ENCODE measurements around the gene IMMP2L. TPM values are rescaled to one million over a fixed set of nuclear protein-coding genes. Genes with fewer than 3 reads are reported as not detected.

Gene IMMP2L
- total and polyA plus RNA-seq, 2 donors (not counting 3 experiments of a cell fraction or from before 2014, with no cell fraction given): 9.9 to 11.8 TPM

- FAIRE-seq (no peak), DNase-seq (ENCODE audit: low read depth, low spot score) (no peak)
- Histone ChIP-seq H4K20me1 (replicated peaks; ENCODE audit: control insufficient read depth, extremely low read depth, insufficient read depth, low read length) (no peaks in the 10 kb centered on the region), H3K9ac (replicated peaks; ENCODE audit: extremely low read depth, insufficient read depth, low read length) (no peak overlapping the region), H3K27me3 (ENCODE audit: control insufficient read depth in 2 of 2, insufficient read depth in 2 of 2, low read length in 2 of 2) (no peaks in the 10 kb centered on the region), H3K9me1 (replicated peaks; ENCODE audit: control insufficient read depth, extremely low read depth, insufficient read depth, low read length) (no peaks in the 10 kb centered on the region), H3K4me2 (ENCODE audit: insufficient read depth, low read length) (no peak overlapping the region), H3K36me3 (ENCODE audit: control insufficient read depth in 2 of 2, extremely low read depth in 1 of 2, insufficient read depth in 2 of 2, low read length in 2 of 2) (no peaks in the 10 kb centered on the region), H3K4me1 (ENCODE audit: control insufficient read depth, extremely low read depth, insufficient read depth, low read length) (no peaks in the 10 kb centered on the region), H2AFZ (ENCODE audit: low read depth, low read length) (no peak overlapping the region), H3K27ac (ENCODE audit: insufficient read depth, low read depth, low read length) (no peak overlapping the region), H3K4me3 (replicated peaks in 1 of 3; ENCODE audit: insufficient read depth in 1 of 3, low read depth in 1 of 3, low read length in 3 of 3) (no peak overlapping the region), H3K79me2 (ENCODE audit: control insufficient read depth, insufficient read depth, low read length) (no peaks in the 10 kb centered on the region), H3K9me3 (replicated peaks; ENCODE audit: control insufficient read depth, insufficient read depth, low read length) (no peaks in the 10 kb centered on the region)
- no peak for TF ChIP-seq GATA2 (IDR thresholded peaks at IDR 0.05; ENCODE audit: insufficient read depth, insufficient read length, low read depth, low read length)
- no peak for TF ChIP-seq MAX (IDR thresholded peaks at IDR 0.05; ENCODE audit: insufficient read depth, insufficient read length)
- POLR2A ChIA-PET: no interaction called here
- dilution Hi-C loops (cut with MboI; ENCODE audit: extremely low pct_ligation_motif_present, low sequenced_read_pairs) (no loop called here), intact Hi-C loops (cut with micrococcal nuclease) (no loop called here)
- CTCF ChIA-PET: no interaction called here
- BruUV-seq (replicated peaks): no TSS peak
These were observed 632.6 kb downstream of the IMMP2L start for GRCh38 chr7:110929480-110930249.

- H2AFZ ChIP-seq (ENCODE audit: low read depth, low read length): peak overlapping the region; percentile 66
- H3K27ac ChIP-seq (ENCODE audit: insufficient read depth, low read depth, low read length): peak overlapping the region; percentile 24
- no peaks in the 10 kb centered on the region for H3K27me3 ChIP-seq (ENCODE audit: control insufficient read depth in 2 of 2, insufficient read depth in 2 of 2, low read length in 2 of 2)
- H3K4me1 ChIP-seq (ENCODE audit: control insufficient read depth, extremely low read depth, insufficient read depth, low read length): peaks cover 15% of the 10 kb centered on the region
- H3K9ac ChIP-seq (replicated peaks; ENCODE audit: extremely low read depth, insufficient read depth, low read length): no peak overlapping the region
- CTCF ChIA-PET: interaction anchor here (0.6 to 1.2 kb wide), 2 partner anchors 13 to 22 kb away, joined by 3 read pairs; no protein-coding TSS in a partner anchor
- no peaks in the 10 kb centered on the region for H3K36me3 ChIP-seq (ENCODE audit: control insufficient read depth in 2 of 2, extremely low read depth in 1 of 2, insufficient read depth in 2 of 2, low read length in 2 of 2)
- no TSS peak for BruUV-seq (replicated peaks)
- intact Hi-C loops (cut with micrococcal nuclease) (no loop called here), dilution Hi-C loops (cut with MboI; ENCODE audit: extremely low pct_ligation_motif_present, low sequenced_read_pairs) (no loop called here)
- H3K4me2 ChIP-seq (ENCODE audit: insufficient read depth, low read length): peak overlapping the region; percentile 31
- DNase-seq (ENCODE audit: low read depth, low spot score): peak; percentile 68
- no peaks in the 10 kb centered on the region for H3K79me2 ChIP-seq (ENCODE audit: control insufficient read depth, insufficient read depth, low read length)
- H4K20me1 ChIP-seq (replicated peaks; ENCODE audit: control insufficient read depth, extremely low read depth, insufficient read depth, low read length): no peaks in the 10 kb centered on the region
- no peaks in the 10 kb centered on the region for H3K9me1 ChIP-seq (replicated peaks; ENCODE audit: control insufficient read depth, extremely low read depth, insufficient read depth, low read length)
- peak; percentile 70 for FAIRE-seq
- POLR2A ChIA-PET: no interaction called here
- no peaks in the 10 kb centered on the region for H3K9me3 ChIP-seq (replicated peaks; ENCODE audit: control insufficient read depth, insufficient read depth, low read length)
- TF ChIP-seq POLR2A (IDR thresholded peaks at IDR 0.05; ENCODE audit: low read depth, low read length) (no peak), JUN (IDR thresholded peaks at IDR 0.05; ENCODE audit: borderline replicate concordance, insufficient read depth, insufficient read length, low read depth) (peak; percentile 66), FOS (IDR thresholded peaks at IDR 0.05; ENCODE audit: borderline replicate concordance, insufficient read depth, low read length) (peak; percentile 88), POLR2AphosphoS5 (IDR thresholded peaks at IDR 0.05; ENCODE audit: insufficient read depth, low read depth, low read length) (no peak)
- no peak overlapping the region for H3K4me3 ChIP-seq (replicated peaks in 1 of 3; ENCODE audit: insufficient read depth in 1 of 3, low read depth in 1 of 3, low read length in 3 of 3)
These were observed 639.4 kb downstream of the IMMP2L start for GRCh38 chr7:110922906-110923305.
